H1 (cell line): ENCODE data around the gene LIN28B.

Experiments
- ATF2 ChIP-seq: IDR thresholded peaks from 2 replicates; pipeline ENCODE4 v1.6.1; 2012; ENCODE audit warnings: low read length, inconsistent platforms
- CHD2 ChIP-seq: IDR thresholded peaks from 2 replicates; pipeline ENCODE4 v1.6.1; 2012; ENCODE audit warnings: low read length, improper control_type of control experiment
- CTCF ChIP-seq, 3 experiments: IDR thresholded peaks; 1 replicate in 2 of 3; 2 replicates in 1 of 3; pipeline versions ENCODE4 v1.5.1 to v1.6.1; 2011; ENCODE audit warnings: low read length in 3 of 3, mild to moderate bottlenecking in 3 of 3, inconsistent platforms in 2 of 3, low read depth in 1 of 3, moderate library complexity in 1 of 3; ENCODE audit not compliant: insufficient read depth in 1 of 3; ENCODE audit errors: control extremely low read depth in 1 of 3
- KDM5A ChIP-seq: fragments of 200-600 bp; IDR thresholded peaks from 2 replicates; pipeline ENCODE4 v1.7.1; 2012; ENCODE audit warnings: mild to moderate bottlenecking, low read length, inconsistent platforms, mixed read lengths
- POLR2A ChIP-seq, 2 experiments: IDR thresholded peaks; 1 replicate in 1 of 2; 2 replicates in 1 of 2; pipeline ENCODE4 v1.6.1; 2011; ENCODE audit warnings: low read depth in 2 of 2, low read length in 2 of 2, mild to moderate bottlenecking in 2 of 2; ENCODE audit errors: control extremely low read depth in 1 of 2
- POLR2AphosphoS5 ChIP-seq: IDR thresholded peaks from 2 replicates; pipeline ENCODE4 v1.6.1; 2011; ENCODE audit warnings: low read depth, low read length
- RFX5 ChIP-seq: IDR thresholded peaks from 2 replicates; pipeline ENCODE4 v1.6.1; 2011; ENCODE audit warnings: low read depth, low read length, improper control_type of control experiment, borderline replicate concordance
- SIRT6 ChIP-seq: IDR thresholded peaks from one replicate; pipeline ENCODE4 v1.7.1; 2012; ENCODE audit warnings: low read length, inconsistent platforms
- SP1 ChIP-seq: IDR thresholded peaks from 2 replicates; pipeline ENCODE4 v1.6.1; 2011; ENCODE audit warnings: low read depth, low read length
- TEAD4 ChIP-seq: IDR thresholded peaks from 2 replicates; pipeline ENCODE4 v1.6.1; 2012; ENCODE audit warnings: low read depth, low read length, inconsistent platforms, mixed read lengths

- no peak for TF ChIP-seq POLR2A (IDR thresholded peaks at IDR 0.05; ENCODE audit: control extremely low read depth in 1 of 2, low read depth in 2 of 2, low read length in 2 of 2)
- TF ChIP-seq SIRT6 = no peak
- no peak for TF ChIP-seq KDM5A
- no peak for TF ChIP-seq CTCF (IDR thresholded peaks at IDR 0.05; ENCODE audit: control extremely low read depth in 1 of 3, insufficient read depth in 1 of 3, low read depth in 1 of 3, low read length in 3 of 3)
- no peak for TF ChIP-seq SP1
- no peak for TF ChIP-seq ATF2
- TF ChIP-seq CHD2 = no peak
- TF ChIP-seq TEAD4 = no peak
- no peak for TF ChIP-seq RFX5
- no peak for TF ChIP-seq POLR2AphosphoS5
Observed at GRCh38 chr6:105069821-105070445, 113.0 kb downstream of the LIN28B start.
